HG02588 (cell line): ENCODE measurements around the gene STOX2.
"Not testable (repeated sequence)": the region's sequence is repeated elsewhere in the genome, so short reads cannot be mapped to it uniquely, and the experiment has no call there.

Source experiments
- ATAC-seq: cut with Tn5 transposase; IDR thresholded peaks from one replicate; pipeline ENCODE4 v1.9.1; 2021; ENCODE audit warnings: mild to moderate bottlenecking, moderate library complexity; ENCODE audit not compliant: unreplicated experiment

STOX2 gene

DNA sequence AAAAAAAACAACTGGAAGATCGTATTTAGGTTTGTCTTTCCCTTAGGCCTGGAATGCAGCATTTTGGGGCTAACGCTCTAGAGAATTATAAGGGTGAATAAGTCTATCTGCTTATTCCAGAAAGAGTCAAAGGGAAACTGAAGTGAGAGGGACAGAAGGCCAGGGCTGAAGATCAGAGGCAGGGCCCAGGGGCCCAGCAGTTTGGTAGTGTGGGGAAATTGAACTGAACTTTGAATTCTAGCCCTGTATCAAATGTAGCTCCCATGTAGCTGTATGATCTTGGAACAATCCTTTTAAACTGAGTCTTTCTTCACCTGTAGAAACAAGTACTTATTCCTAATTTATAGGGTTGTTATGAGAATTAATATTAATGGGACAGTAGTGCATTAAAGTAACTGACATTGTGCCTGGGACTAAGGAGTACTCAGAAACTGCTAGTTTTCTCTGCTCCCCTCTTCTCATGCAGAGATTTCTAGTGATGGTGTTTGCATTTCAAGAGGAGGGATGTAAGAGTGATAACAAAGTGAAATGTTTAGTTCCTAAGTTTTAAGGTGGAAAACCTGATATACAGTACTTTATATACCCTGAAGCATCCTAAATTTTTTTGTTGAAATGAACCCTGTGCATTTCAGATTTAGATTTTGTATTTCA lies 30.4 kb downstream of the STOX2 start:
- ATAC-seq, result no peak

DNA sequence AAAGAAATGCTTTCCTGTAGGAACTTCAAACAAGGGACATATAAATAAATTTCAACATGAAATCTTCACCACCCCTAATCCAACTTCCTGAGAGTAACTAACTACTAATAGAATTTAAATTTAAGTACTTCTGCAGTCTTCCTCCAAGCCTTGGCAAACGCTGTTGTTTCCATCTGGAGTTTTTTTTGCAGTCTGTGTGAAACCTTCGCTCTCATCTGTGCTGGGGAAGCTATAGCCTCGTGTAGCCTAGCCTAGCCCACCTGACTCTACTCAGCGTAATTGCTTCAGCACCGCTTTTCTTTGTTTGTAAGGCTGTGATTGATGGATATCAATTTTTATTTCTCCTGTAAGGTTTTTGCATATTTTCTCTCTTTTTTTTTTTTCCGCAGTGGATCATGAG lies 30.9 kb downstream of the STOX2 start:
- ATAC-seq, result no peak

DNA sequence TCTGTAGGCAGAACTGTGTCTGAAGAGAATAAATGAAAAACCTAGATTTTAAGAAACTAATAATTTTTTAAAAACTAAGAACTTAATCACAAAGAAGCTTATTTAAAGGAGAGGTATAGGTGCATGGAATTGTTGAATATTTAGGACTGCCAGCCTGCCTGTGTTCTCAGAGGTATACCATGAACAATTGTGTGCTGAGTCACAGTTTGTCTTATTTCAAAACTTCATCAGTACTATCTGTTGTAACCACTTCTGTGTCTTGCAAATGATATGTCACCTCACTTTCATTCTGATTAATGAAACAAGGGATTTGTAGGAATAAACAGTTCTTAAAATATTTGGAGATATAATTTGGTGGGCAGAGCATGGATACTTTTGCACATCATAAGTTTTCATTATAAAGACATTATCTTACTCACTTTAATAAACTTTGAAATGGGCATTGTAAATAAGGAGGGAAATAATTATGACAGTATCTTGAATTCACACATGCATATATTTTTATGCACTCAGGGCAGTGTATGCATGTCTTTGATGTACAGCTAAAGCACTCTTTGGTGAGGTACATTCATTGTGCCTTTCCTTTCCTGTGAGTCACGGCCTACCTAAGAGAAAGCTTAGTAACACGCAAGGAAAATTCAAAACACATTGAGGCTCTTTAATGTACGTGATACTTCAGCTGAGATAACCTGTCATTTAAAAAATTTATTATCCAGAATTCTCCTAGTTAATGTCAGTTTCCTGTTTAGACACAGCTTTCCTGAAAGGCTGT lies 31.7 kb downstream of the STOX2 start:
- ATAC-seq, result no peak

DNA sequence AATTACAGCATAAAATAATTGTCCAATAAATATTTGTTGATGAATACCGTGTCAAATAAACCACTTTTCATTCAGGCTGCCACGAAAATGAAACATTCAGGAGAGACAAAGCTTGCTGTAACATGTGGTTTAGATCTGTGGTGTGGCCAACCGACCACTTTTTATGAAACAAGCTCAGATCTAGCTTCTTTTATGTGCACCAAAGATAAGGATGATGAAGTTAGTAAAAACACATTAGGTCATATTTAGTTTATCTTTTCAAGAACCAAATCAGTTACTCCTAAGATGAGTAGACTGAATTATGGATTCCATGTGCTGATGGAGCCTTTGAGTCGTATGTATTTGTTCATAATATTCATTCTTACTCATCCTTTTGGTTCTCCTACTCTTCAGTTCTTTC lies 35.8 kb downstream of the STOX2 start:
- no peak for ATAC-seq

GRCh38 chr4:183941964-183942363 lies 36.9 kb downstream of the STOX2 start:
- ATAC-seq, result no peak

GRCh38 chr4:183945741-183946140 lies 40.6 kb downstream of the STOX2 start:
- ATAC-seq, result no peak

DNA sequence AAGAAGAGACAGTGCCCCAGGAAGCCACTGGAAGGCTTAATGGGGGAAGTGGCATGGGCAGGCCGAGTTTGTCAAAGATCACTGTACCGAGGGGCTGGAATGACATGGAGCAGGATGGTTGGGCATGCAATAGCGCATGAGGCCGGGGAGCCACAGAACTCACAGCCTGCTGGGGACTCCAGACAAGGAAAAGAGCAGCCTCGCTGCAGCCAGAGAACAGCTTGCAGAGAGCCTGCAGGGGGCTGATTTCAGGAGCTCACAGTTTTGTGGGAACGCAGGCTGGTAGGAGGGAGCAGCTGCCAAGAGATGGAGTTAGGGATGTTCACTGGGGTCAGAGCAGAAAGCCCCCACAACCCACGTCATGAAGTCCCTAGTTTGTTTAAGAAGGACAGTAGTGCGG lies 45.4 kb downstream of the STOX2 start:
- no peak for ATAC-seq

GRCh38 chr4:183952652-183953051 lies 47.5 kb downstream of the STOX2 start:
- not testable (repeated sequence) for ATAC-seq

GRCh38 chr4:183959319-183960045 lies 54.4 kb downstream of the STOX2 start:
- no peak for ATAC-seq

DNA sequence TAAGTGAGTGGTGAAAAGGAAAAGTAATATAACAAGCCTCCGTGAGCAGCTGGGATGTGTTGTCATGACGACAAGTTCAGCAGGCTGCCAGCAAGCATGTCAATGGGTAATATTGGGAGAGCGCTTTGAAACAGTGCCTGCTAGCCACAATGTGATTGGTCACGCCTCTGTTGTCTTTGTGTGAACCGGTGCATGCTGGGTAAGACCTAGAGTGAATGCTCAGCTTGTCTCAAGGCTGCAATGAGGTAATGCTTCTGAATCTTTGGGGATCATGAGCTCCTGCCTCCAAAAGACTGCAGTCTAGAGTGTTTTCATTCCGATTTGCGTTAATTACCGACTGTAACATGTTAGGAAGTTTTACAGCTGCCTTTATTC lies 54.9 kb downstream of the STOX2 start:
- no peak for ATAC-seq

DNA sequence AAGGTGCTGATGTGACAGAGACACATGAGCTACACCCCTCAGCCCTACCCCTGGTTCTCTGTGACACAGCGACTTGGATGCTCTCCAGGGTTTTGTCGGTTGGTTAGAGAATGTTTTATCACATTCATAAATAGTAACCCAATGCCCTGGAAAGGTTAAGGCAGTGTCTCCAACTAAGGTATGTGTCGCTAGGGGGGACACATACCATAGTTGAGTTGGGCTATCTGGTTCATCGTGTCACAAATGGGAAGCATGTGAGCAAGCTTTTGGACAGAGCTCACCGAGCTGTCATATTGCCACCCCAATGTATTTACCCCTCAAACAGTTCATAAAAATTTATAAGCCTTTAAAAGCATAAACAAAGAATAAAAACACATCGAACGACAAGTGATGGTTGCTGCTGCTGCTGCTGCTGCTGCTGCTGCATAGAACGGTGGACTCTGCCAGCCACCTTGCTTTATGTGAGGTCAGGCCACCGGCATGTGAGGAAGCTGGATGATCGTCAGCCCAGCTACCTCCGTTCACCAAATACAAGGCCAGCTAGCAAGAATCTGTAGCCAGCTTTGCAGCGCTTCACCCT lies 55.9 kb downstream of the STOX2 start:
- no peak for ATAC-seq

GRCh38 chr4:183961795-183962194 lies 56.7 kb downstream of the STOX2 start:
- no peak for ATAC-seq

GRCh38 chr4:183962419-183962818 lies 57.3 kb downstream of the STOX2 start:
- ATAC-seq, result no peak

GRCh38 chr4:183966371-183966770 lies 61.3 kb downstream of the STOX2 start:
- no peak for ATAC-seq

DNA sequence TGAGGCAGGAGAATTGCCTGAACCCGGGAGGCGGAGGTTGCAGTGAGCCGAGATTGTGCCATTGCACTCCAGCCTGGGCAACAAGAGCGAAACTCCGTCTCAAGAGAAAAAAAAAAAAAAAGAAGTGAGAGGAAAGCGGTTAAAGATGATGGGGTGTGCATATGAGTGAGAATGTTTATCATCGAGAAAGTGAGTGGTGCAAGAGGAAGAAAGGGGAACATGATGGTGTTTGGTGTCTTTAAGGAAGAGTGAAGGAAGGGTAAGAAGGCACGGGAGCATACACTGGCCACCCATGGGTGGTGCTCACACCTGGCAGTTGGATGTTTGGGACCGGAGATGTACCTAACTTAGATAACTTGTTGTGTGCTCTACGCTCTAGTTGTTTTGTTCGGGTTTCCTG lies 62.2 kb downstream of the STOX2 start:
- ATAC-seq, result no peak

- no peak for ATAC-seq
Observed at GRCh38 chr4:183968502-183968901, 63.4 kb downstream of the STOX2 start.

- no peak for ATAC-seq
Observed at GRCh38 chr4:183968931-183969330, 63.8 kb downstream of the STOX2 start.

DNA sequence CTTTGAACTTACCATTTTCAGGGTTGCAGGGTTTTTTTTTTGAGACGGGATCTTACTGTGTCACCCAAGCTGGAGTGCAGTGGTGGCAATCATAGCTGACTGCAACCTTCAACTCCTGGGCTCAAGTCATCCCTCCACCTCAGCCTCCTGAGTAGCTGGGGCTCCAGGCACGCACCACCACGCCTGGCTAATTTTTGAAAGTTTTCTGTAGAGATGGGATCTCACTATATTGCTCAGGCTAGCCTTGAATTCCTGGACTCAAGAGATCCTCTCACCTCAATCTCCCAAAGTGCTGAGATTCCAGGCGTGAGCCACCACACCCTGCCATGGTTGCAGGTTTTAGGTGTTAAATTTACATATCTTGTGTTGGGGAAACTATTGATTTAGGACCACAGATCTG lies 64.5 kb downstream of the STOX2 start:
- no peak for ATAC-seq

- no peak for ATAC-seq
Observed at GRCh38 chr4:183971929-183972490, 66.9 kb downstream of the STOX2 start.

GRCh38 chr4:183977707-183978106 lies 72.6 kb downstream of the STOX2 start:
- ATAC-seq, result no peak

GRCh38 chr4:183984566-183984965 lies 79.5 kb downstream of the STOX2 start:
- no peak for ATAC-seq
